ENCODE data around the gene OR6C76. TPM values are rescaled to one million over a fixed set of nuclear protein-coding genes. Genes with fewer than 3 reads are reported as not detected.
"Not testable (repeated sequence)": the region's sequence is repeated elsewhere in the genome, so short reads cannot be mapped to it uniquely, and the experiment has no call there.

The OR6C76 gene
- total RNA-seq, 4 donors from 2014 or later, result not detected

- H3K9me3 ChIP-seq, result peaks cover 0 to 10% (median 0%) of the 10 kb centered on the region in 4 donors
- DNase-seq (ENCODE audit: low spot score in 2 of 2), result no peak
- no peaks in the 10 kb centered on the region for H3K36me3 ChIP-seq
- TF ChIP-seq POLR2A (IDR thresholded peaks at IDR 0.05) (no peak), CTCF (IDR thresholded peaks at IDR 0.05) (no peak), EP300 (IDR thresholded peaks at IDR 0.05) (no peak)
- 50 to 53% methylated on average over 1 of the region's 1 CpG for WGBS, 2 donors
- H3K27ac ChIP-seq, result no peak overlapping the region
- no peak overlapping the region for H3K4me3 ChIP-seq
- no peaks in the 10 kb centered on the region for H3K4me1 ChIP-seq
- H3K27me3 ChIP-seq, result no peaks in the 10 kb centered on the region
Measured at GRCh38 chr12:55407866-55408265, 18.2 kb upstream of the OR6C76 start.

- DNase-seq (ENCODE audit: low spot score in 2 of 2), result not testable (repeated sequence)
Measured at GRCh38 chr12:55409133-55409532, 16.9 kb upstream of the OR6C76 start.

GRCh38 chr12:55412138-55412537, 13.9 kb upstream of the OR6C76 start:
- 95 to 97% methylated on average over 15 of the region's 15 CpGs for WGBS, 2 donors

More at GRCh38 chr12:55409133-55409532, 16.9 kb upstream of the OR6C76 start:
- H3K27me3 ChIP-seq, H3K36me3 ChIP-seq, H3K4me1 ChIP-seq, H3K27ac ChIP-seq, H3K9me3 ChIP-seq, H3K4me3 ChIP-seq: not testable (repeated sequence)
- 88 to 94% methylated on average over 1 of the region's 1 CpG for WGBS, 2 donors

GRCh38 chr12:55413498-55414388, 12.3 kb upstream of the OR6C76 start:
- H3K9me3 ChIP-seq; H3K36me3 ChIP-seq; DNase-seq (ENCODE audit: low spot score in 2 of 2); H3K27ac ChIP-seq; H3K4me1 ChIP-seq; H3K4me3 ChIP-seq; H3K27me3 ChIP-seq: not testable (repeated sequence)
- 82 to 93% methylated on average over 5 of the region's 6 CpGs for WGBS, 2 donors

More at GRCh38 chr12:55412138-55412537, 13.9 kb upstream of the OR6C76 start:
- not testable (repeated sequence) for H3K4me3 ChIP-seq; DNase-seq (ENCODE audit: low spot score in 2 of 2); H3K27me3 ChIP-seq; H3K36me3 ChIP-seq; H3K4me1 ChIP-seq; H3K27ac ChIP-seq; H3K9me3 ChIP-seq

GRCh38 chr12:55414396-55414823, 11.6 kb upstream of the OR6C76 start:
- DNase-seq (ENCODE audit: low spot score in 2 of 2); H3K9me3 ChIP-seq; H3K27ac ChIP-seq; H3K4me3 ChIP-seq; H3K27me3 ChIP-seq; H3K4me1 ChIP-seq; H3K36me3 ChIP-seq: not testable (repeated sequence)
- WGBS, 2 donors, result 46 to 73% methylated on average over 2 to 10 of the region's 11 CpGs

- DNase-seq (ENCODE audit: low spot score in 2 of 2); H3K4me3 ChIP-seq; H3K4me1 ChIP-seq; H3K27me3 ChIP-seq; H3K36me3 ChIP-seq; H3K27ac ChIP-seq; H3K9me3 ChIP-seq: not testable (repeated sequence)
- 0 to 12% methylated on average over 2 to 12 of the region's 34 CpGs for WGBS, 2 donors
Measured at GRCh38 chr12:55414889-55415288, 11.2 kb upstream of the OR6C76 start.

GRCh38 chr12:55416961-55417360, 9.1 kb upstream of the OR6C76 start:
- Histone ChIP-seq H3K27me3 (no peaks in the 10 kb centered on the region), H3K4me3 (no peak overlapping the region), H3K4me1 (no peaks in the 10 kb centered on the region), H3K9me3 (peaks cover 0 to 7% (median 0%) of the 10 kb centered on the region in 4 donors), H3K36me3 (no peaks in the 10 kb centered on the region), H3K27ac (no peak overlapping the region)
- WGBS, 2 donors, result 86 to 96% methylated on average over 1 of the region's 1 CpG
- TF ChIP-seq POLR2A (IDR thresholded peaks at IDR 0.05) (no peak), CTCF (IDR thresholded peaks at IDR 0.05) (no peak), EP300 (IDR thresholded peaks at IDR 0.05) (no peak)
- no peak for DNase-seq (ENCODE audit: low spot score in 2 of 2)

All from tibial nerve (tissue), 4 donors.